ENCODE results near the gene CSF1R.

- TF ChIP-seq EP300 (IDR thresholded peaks at IDR 0.05; ENCODE audit: borderline replicate concordance) (no peak), TAF1 (IDR thresholded peaks at IDR 0.05; ENCODE audit: low read depth) (no peak), RAD21 (IDR thresholded peaks at IDR 0.05; ENCODE audit: low read depth) (no peak)
These were observed 21.6 kb upstream of the CSF1R start for GRCh38 chr5:150107909-150108447.
